Stimulated activated CD8-positive, alpha-beta memory T cell treated with anti-CD3 and anti-CD28 coated beads, Interleukin-2, amount 100 ng/mL, for 48 hours (primary cell): ENCODE measurements around the gene LMF1.

Experiments
- DNase-seq, 2 donors: peaks; one replicate each; pipeline ENCODE4 v3.0.0-alpha.2; 2020; ENCODE audit warnings: low read depth in 2 of 2

LMF1 gene

DNA sequence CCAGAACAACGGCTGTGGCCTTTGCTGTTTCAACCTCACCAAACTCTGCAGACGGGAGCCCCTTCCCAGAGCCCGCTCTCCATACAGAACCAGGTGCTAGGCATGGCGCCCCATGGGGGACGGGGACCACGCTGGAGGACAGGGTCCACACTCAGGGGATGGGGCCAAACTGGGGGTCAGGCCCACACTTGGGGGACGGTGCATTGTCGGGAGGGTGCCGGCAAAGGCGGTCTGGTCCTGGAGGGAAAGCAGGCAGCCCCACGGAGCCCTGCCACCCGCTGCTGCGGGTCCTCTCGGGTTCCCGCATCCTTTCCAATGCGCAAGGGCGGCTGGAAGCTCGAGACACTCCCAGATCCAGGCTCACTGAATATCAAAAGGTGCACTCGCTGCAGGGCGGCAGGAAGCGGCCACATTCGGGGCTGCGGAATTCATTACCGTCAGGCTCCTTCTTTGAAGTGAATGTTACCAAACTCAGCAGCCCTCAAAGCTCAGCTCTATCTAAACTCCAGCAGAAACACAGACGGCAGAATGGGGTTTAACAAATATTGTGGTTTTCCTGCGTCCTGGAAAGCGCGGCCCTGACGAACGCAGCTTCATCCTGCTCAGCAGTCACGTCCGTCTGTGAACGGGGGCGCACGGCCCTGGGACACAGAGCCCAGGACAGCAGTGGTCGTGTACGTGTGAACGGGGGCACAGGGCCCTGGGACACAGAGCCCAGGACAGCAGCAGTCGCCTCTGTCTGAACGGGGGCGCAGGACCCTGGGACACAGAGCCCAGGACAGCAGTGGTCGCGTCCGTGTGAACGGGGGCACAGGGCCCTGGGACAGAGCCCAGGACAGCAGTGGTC, 41.3 kb downstream of the LMF1 start:
- DNase-seq, result no peak

DNA sequence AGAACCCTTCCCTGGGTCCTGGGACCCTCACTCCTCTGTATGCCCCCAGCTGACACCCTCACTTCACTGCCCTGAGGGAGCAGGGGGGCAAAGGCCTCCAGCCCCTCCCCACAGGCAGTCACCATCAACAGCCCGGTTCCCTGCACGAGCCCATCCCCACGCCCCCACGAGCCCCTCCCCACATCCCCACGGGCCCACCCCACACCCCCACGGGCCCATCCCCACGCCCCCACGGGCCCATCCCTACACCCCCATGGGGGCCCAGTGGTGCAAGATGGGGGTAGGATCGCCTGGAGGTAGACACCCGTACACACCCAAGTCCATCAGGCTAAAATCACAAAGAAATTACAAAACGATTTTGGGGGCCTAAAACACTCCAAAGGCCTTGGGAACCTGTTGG, 42.3 kb downstream of the LMF1 start:
- DNase-seq, result no peak

DNA sequence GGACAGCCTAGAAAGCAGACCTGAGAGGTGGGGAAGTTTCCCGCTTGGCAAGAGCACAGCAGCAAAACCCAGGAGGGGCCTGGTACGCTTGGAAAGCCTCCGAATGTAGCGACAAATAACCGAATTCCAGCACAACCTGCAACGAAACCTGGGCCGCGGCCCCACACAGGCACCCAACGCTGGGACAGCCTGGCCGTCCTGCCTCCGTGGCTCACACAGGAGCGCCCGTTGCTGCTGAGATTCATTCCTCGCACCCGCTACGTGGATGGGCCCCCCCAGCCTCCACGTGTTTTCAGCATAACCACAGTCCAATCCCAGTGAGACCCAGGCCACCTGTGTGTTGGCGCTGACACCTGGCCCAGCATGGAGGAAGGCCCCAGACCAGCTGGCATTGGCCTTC, 42.9 kb downstream of the LMF1 start:
- DNase-seq, result no peak

DNA sequence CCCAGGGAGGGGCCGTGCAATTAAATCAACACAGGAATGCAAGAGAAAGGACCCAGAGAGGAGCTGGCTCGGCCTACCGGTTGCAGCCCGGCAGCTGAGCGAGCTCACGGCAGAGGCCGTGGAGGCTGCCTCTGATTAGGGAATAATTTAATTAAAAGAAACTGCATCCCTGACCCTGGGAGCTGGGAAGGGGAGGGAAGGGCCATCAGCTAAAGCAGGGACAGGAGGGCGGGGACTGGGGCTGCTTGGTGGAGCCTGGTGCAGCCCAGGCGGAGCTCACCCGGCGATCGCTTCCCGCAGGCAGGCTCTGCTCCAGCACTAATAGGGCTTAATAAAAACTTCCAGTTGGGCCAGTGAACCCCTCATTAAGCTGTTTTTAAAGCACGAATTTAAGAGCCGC, 43.4 kb downstream of the LMF1 start:
- DNase-seq, result no peak

DNA sequence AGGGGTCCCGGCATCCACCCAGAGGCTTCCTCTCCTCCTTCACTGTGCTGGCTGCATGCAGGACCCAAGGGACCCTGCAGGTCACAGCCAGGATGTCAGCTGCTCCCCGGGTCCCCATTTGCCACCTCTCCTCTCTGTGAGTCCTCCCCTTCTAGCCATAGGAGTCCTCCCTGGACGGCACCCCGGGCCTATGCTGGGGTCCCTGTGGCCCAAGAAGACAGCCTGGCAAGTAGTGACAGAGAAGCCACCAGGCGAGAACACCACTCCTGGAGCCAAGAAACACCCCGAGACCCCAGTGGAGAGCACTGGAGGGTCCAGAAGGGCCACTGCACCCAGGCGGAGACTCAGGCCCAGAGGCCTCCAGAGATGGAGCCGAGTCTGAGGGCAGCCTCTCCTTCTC, 44.1 kb downstream of the LMF1 start:
- DNase-seq, result no peak

DNA sequence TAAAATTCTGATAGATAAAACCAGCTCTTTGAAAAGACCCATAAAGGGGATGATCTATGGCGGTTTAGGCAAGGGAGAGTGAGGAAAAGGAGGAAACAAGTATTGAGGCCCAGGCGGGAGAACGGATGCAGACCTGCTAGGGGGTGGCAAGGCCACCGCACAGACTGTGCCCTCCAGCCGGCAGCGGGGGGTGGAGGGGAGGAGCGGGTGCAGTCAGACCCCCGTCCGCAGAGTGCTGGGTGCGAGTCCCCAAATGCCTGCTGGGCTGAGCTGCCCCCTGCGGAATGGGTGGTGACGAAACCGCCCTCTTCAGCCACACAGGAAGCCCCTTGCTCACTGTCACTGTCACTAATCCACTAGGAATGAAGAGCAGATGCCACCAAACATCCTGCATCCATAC, 46.0 kb downstream of the LMF1 start:
- DNase-seq, result no peak

DNA sequence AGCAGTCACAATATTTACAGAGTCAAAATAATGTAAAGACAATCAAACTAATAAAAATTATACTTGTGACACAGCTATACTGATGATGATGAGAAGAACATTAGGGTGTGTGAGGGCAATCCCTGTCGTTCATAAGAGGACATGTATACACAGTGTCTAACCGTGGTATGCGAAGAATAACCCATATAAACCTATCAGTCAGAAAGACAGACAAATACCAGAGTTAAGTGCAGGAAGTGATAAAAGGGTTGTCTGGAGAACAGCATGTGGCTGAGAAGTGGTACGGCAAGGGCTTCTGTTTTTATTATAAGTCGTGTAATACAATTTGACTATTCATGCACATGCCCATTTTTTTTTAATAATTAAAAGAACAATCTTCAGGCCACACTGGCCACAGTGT, 46.7 kb downstream of the LMF1 start:
- no peak for DNase-seq

DNA sequence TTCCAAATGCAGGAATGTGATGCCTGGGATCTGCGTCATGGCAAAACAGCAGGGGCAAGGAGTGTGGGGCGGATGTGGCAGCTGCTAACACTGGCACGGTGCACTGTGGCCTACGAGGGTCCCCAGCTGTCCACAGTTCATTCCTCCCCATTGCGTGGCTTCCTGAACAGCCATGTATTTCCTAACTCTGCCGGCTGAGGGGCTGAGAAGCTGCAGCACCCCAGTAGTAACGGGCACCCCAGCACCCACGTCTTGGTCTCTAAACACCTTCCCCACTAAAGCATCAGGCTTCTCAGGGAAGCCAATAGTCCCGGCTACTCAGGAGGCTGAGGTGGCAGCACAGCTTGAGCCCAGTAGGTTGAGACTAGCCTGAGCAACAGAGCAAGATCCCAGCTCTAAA, 47.6 kb downstream of the LMF1 start:
- no peak for DNase-seq

DNA sequence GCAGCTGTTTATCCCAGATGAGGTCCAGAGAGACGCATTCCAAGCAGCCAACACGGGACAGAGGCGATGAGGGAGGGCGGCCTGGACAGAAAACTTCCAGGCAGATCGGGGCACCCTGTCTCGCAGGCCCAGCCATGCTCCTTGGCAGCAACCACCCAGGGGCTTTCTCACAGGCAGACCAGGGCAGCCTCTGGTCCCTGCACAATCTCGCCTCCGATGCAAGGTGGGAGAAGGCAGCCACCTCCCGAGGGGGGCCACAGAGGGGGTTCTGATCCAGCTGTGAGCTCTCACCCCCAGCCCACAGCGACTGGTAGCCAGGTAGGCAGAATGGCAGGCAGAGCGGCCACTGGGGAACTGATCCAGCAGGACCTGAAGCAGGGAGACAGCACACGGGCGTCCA, 48.7 kb downstream of the LMF1 start:
- DNase-seq, result no peak

DNA sequence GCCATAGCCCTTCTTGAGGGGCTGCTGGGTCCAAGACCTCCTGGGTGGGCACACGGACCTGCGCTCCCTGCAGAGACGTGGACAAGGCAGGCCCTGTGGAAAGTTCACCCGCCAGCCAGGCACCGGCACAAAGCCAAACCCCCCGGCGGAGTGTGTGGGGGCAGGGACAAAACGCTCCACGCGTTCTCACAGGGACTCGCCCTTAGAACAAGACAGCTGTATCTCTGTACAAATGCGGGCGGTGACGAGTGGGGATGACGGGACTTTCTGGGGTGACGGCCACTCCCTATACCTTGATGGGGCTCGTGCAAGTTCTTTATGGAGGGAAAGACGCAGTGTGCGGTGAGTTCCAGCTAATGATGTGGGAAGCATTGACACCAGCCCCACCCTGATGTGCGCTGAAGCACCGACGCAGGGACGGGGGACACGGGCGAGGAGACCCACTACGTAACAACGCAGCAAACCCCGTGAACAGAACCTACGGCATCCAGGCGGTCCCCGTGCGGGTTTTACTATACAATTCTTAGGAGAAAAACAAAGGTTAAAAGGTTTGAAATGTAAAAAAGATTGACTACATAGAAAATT, 49.4 kb downstream of the LMF1 start:
- DNase-seq, result no peak

DNA sequence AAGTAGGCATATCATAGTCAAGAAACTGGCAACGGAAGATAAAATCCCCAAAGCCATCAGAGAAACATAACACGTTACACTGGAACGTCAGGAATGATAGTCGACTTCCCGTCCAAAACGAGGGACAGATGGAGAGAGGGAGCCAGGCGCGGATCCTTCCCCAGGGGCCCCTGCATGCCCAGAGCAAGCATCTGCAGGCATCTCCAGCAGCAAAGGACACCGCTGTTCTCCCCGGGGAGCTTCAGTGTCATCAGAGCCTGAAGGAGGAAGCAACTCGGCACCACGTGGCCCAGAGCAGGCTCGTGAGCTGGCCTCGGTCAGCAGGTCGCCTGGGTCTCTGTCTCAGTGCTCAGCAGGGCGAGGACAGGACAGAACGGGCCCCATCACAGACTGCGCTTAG, 50.1 kb downstream of the LMF1 start:
- no peak for DNase-seq

DNA sequence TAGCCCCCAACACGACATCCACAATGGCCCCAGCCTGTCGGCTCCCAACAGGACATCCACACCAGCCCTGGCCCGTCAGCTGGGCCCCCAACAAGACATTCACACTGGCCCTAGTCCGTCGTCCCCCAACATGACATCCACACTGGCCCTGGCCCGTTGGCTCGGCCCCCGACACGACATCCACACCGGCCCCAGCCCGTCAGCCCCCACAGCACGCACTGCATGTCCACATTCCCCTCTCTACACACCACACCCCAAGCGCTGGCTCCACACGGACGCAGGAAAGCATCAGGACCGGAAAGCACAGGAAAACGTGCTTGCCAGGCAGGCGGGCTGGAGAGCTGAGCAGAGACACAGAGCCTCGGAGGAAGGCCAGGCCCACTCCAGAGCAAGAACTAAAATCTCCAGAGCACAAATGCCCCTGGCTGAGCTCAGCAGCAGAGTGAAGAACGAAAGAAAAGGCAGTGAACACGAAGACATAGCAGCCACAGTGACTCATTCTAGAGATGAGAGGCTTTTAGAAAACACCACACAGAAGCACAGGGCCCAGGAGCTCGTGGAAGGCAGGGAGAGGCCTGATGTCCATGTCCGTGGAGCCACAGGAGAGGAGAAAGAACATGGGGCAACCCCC, 50.6 kb downstream of the LMF1 start:
- no peak for DNase-seq

DNA sequence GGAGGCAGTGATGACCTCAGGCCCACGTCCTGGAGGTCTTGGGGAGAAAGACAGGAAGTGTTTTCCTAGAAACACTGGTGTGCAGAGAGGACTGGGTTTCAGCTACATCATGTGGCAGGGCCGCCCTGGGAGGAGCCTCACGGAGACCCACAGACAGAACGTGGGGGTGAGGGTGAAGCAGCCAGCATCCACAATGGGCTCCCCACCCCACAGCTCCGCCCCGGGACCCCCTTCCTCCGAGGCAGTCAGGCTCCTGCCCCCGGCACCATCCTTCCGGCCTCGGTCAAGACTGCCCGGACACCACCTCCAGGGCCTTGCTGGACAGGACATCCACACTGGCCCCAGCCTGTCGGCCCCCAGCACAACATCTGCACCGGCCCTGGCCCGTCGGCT, 51.1 kb downstream of the LMF1 start:
- DNase-seq, result no peak

DNA sequence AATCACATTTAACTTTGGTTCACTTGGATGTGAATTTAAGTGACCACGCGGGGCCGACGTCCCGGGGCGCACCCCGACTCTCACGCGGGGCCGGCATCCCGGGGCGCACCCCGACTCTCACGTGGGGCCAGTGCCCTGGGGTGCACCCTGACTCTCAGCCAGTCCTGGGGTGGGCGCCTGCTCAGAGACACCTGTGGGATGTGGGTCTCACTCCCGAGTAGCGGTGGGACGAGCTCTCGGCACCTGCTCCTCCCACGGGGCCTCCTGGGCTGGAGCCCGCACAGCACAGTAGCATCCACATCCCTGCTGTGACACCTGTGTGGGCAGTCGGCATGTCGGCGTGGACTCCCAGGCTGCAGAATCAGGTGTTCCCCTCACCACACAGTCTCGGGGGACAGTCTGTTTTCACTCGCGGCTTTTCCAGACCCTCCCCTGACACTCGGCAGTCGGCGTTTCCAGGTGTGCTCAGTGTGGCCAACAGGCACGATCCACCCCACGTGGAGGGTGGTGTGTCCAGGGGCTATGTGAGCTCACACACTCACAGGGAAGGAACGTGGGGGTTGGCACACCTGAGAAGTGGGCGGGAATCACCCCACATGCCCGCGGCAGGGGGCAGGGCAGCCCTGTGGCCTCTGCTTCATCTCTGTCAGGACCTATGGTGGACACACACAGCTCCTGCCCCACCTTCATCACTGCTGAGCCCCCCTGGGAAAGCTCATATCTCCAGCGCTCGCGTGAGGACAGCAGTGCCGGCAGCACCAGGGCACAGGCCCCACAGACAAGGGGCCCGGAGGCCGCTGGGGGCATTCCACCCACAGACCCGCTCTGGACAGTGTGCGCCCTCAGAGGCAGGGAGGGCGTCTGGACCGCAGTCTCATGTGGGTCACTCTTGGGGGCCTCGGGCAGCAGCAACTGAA, 51.8 kb downstream of the LMF1 start:
- no peak for DNase-seq

DNA sequence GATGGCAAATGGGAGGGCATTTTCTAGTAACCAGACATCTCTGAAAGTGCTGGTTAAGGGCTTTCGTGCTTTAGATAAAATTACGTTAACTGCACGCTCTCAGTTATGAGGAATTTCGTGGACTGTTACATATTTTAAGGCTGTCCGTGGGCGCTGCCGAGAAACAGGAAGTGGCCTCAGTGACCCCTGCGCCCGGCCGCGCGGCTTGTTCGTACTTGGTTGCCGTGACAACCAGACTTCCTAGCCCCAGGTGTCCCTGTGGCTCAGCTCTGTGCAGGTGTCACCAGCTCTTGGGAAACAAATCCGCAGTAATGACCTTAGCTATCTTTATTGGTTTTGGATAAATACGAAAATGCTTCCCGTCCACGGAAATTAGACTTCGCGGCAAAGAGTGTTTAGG, 52.7 kb downstream of the LMF1 start:
- no peak for DNase-seq

DNA sequence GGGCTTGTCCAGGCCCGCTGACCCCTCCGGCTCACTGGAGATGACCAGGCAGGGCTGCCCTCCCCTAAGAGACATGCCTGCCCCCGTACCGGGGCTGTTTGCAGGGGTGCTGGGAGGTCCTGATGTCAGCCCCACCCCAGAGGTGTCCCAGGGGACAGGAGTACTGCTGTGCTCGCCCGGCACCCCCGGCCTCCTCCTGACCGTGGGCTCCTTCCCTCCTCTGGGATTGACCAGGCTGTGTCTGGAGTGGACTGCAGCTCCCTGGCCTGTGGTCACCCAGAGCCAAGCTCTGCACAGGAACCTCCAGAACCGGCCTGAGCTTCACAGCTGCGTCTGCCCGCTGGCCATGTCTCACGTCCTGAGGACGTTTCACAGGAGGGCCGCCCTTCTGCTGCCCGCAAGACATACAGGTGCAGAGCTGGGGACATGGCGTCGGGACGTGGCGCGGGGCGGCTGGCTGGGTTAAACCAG, 53.2 kb downstream of the LMF1 start:
- no peak for DNase-seq

DNA sequence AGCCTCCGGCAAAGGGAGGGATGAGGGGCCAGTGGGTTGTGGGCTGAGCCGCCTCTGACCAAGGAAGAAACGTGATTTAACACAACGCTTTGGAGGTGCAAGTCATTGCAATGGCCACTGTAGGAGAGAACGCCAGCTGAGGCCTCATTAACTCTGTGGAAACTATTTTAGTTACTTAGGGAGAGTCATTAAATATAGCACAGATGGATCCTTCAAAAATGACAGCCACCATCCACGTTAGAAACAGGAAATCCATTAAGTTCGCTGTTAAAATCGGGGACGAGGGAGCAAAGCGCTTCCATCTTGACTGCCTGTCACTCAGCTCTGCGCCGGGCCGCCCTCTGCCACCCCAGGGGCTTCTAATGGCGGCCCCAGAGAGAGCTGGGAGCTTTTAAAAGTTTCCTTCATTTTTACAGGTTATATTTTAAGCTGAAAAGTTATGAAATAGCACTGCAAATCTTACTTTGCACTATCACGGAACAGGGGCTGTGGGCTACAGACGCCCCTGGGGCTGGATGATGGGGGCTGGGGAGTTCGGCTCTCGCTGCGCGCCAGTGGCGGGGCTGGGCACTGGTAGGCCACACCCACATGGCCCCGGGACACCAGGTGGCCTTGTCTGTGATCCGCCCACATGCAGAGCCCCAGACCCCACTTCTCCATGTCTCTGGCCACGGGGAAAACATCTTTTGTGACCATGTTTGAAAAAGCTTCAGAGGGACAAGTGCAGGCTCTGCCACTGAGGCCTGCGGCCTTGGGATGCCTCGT, 54.6 kb downstream of the LMF1 start:
- no peak for DNase-seq

DNA sequence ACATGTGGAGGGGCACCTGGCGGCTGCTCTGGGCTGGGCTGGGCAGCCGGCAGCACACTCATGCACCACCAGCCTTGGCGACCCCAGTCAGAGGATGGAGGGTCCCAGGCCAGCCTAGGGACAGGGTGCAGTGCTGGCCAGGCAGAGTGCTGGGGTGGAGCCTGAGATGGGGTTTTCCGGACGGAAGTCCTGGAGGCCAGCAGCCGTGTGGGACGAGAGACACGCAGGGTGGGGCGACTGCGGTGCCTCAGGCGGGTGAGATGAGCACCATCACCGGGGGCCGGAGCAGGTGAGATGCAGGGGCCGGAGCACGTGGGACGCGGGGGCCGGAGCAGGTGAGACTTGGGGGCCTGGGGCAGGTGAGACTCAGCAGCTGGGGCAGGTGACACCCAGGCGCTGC, 55.2 kb downstream of the LMF1 start:
- no peak for DNase-seq

DNA sequence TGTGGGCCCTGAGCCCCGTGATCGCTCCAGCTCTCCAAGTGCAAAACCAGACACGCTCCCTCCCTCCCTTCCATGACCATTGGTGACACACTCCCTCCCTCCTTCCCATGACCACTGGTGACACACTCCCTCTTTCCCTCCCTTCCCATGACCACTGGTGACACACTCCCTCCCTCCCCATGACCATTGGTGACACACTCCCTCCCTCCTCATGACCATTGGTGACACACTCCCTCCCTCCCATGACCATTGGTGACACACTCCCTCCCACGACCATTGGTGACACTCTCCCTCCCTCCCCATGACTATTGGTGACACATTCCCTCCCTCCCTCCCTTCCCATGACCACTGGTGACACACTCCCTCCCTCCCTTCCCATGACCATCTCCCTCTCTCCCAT, 56.3 kb downstream of the LMF1 start:
- DNase-seq, result no peak

DNA sequence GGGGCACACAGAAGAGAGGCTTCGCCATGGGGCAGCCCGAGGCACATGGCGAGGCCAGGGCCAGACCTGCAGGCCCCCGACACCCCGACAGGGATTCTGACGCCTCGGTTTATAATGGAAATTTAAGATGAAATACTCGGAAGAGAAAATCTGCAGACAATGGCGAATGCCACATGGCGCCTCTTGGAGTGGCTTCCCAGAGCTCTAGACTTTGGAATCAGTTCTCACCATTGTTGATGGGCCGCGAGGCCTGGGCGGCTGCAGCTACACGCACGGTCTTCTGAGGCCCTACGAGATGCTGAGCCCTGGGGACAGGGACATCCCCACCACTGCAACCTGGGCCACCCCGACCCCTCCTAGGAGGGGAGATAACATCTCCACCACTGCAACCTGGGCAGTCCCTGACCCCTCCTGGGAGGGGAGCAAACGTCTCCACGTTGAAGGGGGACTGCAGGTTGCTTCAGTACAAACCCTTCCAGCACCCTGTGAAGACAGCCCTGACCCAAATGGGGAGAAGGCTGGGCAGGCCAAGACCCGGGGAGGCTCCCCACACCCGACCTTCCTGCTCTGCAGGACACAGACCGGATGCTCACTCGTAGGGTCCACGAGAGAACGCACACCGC, 56.9 kb downstream of the LMF1 start:
- DNase-seq, result no peak
